K562 (cell line): Measurements from ENCODE around the gene DYSF.

Experiments used
- BHLHE40 ChIP-seq: IDR thresholded peaks from 2 replicates; pipeline ENCODE4 v1.6.1; 2011; ENCODE audit warnings: low read length, improper control_type of control experiment
- CREB1 ChIP-seq, 2 experiments: sonication (generic) in 1 of 2; formaldehyde crosslinking in 1 of 2; IDR thresholded peaks; 2 replicates each; pipeline versions ENCODE4 v1.6.1 to v1.8.0; 2012 to 2022; ENCODE audit warnings: inconsistent platforms in 1 of 2, mild to moderate bottlenecking in 1 of 2, missing genetic modification reagents in 1 of 2, moderate library complexity in 1 of 2
- CREM ChIP-seq: IDR thresholded peaks from 2 replicates; pipeline ENCODE4 v1.6.1; 2014; ENCODE audit warnings: antibody characterized with exemption, low read depth
- NFIC ChIP-seq: fragments of 450-650 bp; IDR thresholded peaks from 2 replicates; pipeline ENCODE4 v1.6.1; 2017; ENCODE audit warnings: mild to moderate bottlenecking, inconsistent platforms
- POLR2A ChIP-seq: fragments of 450-650 bp; conservative IDR thresholded peaks from 2 replicates; pipeline ENCODE4 v1.6.1; 2016
- SRSF9 ChIP-seq: fragments of 200-400 bp; formaldehyde crosslinking; IDR thresholded peaks from 2 replicates; pipeline ENCODE4 v1.6.1; 2017; ENCODE audit warnings: low read depth, low read length, borderline replicate concordance
- ZNF253 ChIP-seq: fragments of 250-450 bp; sonication (Bioruptor Pico); conservative IDR thresholded peaks from 2 replicates; pipeline ENCODE4 v1.6.1; 2021; ENCODE audit warnings: mild to moderate bottlenecking
- ZNF589 ChIP-seq: fragments of 200-800 bp; sonication (Bioruptor generic); IDR thresholded peaks from 2 replicates; pipeline ENCODE4 v1.6.1; 2016; ENCODE audit warnings: low read depth, missing genetic modification characterization, missing compliant biosample characterization
- ZNF785 ChIP-seq: fragments of 250-450 bp; sonication (Bioruptor Pico); IDR thresholded peaks from 2 replicates; pipeline ENCODE4 v1.4.0; 2020; ENCODE audit warnings: mild to moderate bottlenecking
- TF ChIP-seq, protein P1 (sequence below), 3 experiments: IDR thresholded peaks in 2 of 3; conservative IDR thresholded peaks in 1 of 3; 2 replicates each; pipeline ENCODE4 v1.5.1; 2011 to 2012; ENCODE audit warnings: low read length in 3 of 3, mild to moderate bottlenecking in 3 of 3, control low read depth in 2 of 3, improper control_type of control experiment in 1 of 3, inconsistent platforms in 1 of 3, low read depth in 1 of 3, mixed read lengths in 1 of 3, moderate library complexity in 1 of 3; ENCODE audit not compliant: insufficient read depth in 2 of 3
- TF ChIP-seq, protein P2 (sequence below): IDR thresholded peaks from 2 replicates; pipeline ENCODE4 v1.6.1; 2016; ENCODE audit warnings: missing genetic modification characterization, missing compliant biosample characterization
- TF ChIP-seq, protein P3 (sequence below), 2 experiments: fragments of 450-650 bp; formaldehyde crosslinking in 1 of 2; IDR thresholded peaks; 2 replicates each; pipeline versions ENCODE4 v1.4.0 to v1.6.1; 2014 to 2020; ENCODE audit warnings: mild to moderate bottlenecking in 2 of 2, borderline replicate concordance in 1 of 2, low read depth in 1 of 2

DNA sequence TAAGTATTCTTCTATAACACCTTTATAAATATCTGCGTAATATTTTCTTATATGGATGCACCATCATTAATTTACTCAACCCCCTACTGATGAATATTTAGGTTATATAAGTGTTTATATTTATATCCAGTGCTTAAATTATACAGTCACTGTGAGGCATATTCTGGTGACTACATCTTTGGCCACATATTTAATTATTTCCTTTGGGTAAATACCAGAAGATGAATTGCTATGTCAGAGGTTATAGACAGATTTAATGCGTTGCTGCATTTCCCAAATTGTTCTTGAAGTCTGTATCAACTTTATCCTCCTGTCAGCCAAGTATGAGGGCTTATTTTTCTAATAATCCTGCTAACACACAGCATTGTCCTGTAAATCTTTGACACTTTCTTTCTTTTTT is 18.7 kb downstream of the DYSF start:
- TF ChIP-seq CREM (no peak), POLR2A (no peak), ZNF589 (CRISPR knock-in tag) (no peak), ZNF785 (CRISPR knock-in tag) (no peak), CREB1 (IDR thresholded peaks at IDR 0.05) (no peak), CREB1 (CRISPR knock-in tag; IDR thresholded peaks at IDR 0.05) (no peak), NFIC (no peak), SRSF9 (no peak), BHLHE40 (no peak), ZNF253 (CRISPR knock-in tag) (no peak)
- TF ChIP-seq, protein P1, sequence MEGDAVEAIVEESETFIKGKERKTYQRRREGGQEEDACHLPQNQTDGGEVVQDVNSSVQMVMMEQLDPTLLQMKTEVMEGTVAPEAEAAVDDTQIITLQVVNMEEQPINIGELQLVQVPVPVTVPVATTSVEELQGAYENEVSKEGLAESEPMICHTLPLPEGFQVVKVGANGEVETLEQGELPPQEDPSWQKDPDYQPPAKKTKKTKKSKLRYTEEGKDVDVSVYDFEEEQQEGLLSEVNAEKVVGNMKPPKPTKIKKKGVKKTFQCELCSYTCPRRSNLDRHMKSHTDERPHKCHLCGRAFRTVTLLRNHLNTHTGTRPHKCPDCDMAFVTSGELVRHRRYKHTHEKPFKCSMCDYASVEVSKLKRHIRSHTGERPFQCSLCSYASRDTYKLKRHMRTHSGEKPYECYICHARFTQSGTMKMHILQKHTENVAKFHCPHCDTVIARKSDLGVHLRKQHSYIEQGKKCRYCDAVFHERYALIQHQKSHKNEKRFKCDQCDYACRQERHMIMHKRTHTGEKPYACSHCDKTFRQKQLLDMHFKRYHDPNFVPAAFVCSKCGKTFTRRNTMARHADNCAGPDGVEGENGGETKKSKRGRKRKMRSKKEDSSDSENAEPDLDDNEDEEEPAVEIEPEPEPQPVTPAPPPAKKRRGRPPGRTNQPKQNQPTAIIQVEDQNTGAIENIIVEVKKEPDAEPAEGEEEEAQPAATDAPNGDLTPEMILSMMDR (IDR thresholded peaks at IDR 0.05 in 2 of 3, conservative IDR thresholded peaks at IDR 0.05 in 1 of 3; ENCODE audit: insufficient read depth in 2 of 3, low read depth in 1 of 3, low read length in 3 of 3) = no peak
- TF ChIP-seq, protein P2, sequence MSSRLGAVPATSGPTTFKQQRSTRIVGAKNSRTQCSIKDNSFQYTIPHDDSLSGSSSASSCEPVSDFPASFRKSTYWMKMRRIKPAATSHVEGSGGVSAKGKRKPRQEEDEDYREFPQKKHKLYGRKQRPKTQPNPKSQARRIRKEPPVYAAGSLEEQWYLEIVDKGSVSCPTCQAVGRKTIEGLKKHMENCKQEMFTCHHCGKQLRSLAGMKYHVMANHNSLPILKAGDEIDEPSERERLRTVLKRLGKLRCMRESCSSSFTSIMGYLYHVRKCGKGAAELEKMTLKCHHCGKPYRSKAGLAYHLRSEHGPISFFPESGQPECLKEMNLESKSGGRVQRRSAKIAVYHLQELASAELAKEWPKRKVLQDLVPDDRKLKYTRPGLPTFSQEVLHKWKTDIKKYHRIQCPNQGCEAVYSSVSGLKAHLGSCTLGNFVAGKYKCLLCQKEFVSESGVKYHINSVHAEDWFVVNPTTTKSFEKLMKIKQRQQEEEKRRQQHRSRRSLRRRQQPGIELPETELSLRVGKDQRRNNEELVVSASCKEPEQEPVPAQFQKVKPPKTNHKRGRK (tag) = no peak
- TF ChIP-seq, protein P3, sequence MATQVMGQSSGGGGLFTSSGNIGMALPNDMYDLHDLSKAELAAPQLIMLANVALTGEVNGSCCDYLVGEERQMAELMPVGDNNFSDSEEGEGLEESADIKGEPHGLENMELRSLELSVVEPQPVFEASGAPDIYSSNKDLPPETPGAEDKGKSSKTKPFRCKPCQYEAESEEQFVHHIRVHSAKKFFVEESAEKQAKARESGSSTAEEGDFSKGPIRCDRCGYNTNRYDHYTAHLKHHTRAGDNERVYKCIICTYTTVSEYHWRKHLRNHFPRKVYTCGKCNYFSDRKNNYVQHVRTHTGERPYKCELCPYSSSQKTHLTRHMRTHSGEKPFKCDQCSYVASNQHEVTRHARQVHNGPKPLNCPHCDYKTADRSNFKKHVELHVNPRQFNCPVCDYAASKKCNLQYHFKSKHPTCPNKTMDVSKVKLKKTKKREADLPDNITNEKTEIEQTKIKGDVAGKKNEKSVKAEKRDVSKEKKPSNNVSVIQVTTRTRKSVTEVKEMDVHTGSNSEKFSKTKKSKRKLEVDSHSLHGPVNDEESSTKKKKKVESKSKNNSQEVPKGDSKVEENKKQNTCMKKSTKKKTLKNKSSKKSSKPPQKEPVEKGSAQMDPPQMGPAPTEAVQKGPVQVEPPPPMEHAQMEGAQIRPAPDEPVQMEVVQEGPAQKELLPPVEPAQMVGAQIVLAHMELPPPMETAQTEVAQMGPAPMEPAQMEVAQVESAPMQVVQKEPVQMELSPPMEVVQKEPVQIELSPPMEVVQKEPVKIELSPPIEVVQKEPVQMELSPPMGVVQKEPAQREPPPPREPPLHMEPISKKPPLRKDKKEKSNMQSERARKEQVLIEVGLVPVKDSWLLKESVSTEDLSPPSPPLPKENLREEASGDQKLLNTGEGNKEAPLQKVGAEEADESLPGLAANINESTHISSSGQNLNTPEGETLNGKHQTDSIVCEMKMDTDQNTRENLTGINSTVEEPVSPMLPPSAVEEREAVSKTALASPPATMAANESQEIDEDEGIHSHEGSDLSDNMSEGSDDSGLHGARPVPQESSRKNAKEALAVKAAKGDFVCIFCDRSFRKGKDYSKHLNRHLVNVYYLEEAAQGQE (IDR thresholded peaks at IDR 0.05; ENCODE audit: borderline replicate concordance) = no peak
- TF ChIP-seq, protein P3 (CRISPR knock-in tag; IDR thresholded peaks at IDR 0.05; ENCODE audit: low read depth) = no peak
